ENCODE results near the gene PNPLA6.
A peak's percentile ranks its signal among the peaks of the same experiment; 100 is the strongest.
"Not testable (repeated sequence)": the region's sequence is repeated elsewhere in the genome, so short reads cannot be mapped to it uniquely, and the experiment has no call there.

PNPLA6 gene

DNA sequence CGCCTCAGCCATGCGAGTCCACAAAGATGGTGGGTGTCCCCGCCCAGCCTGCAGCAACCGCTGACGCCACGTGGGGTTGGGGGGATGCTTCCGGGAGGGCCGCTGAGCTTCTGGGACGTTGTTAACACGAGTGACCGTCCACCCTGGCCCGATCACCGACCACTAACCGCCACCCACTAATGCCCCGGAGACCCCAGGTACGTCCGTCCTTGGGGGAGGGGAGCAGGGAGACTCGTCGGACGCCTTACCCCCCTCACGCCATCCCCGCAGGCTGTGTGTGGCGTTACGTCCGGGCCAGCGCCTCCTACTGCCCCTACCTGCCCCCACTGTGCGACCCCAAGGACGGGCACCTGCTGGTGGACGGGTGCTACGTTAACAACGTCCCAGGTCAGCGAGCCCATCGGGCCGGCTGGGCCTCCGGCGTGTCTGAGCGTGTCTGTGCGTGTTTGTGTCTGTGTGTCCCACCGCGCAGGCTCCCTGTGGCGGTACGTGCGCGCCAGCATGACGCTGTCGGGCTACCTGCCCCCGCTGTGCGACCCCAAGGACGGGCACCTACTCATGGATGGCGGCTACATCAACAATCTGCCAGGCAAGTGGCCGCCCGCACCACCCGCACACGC is 21.3 kb downstream of the PNPLA6 start:
- no peak for DNase-seq (ENCODE audit: low read depth in 1 of 2, low spot score in 1 of 2)
- TF ChIP-seq JUND (IDR thresholded peaks at IDR 0.05; ENCODE audit: low read depth): no peak
- in situ Hi-C loops (cut with HindIII; ENCODE audit: low pct_unique_long_range_greater_than_20kb, low sequenced_read_pairs): no loop called here

GRCh38 chr19:7558667-7559066 is 23.1 kb downstream of the PNPLA6 start:
- in situ Hi-C loops (cut with HindIII; ENCODE audit: low pct_unique_long_range_greater_than_20kb, low sequenced_read_pairs): no loop called here
- DNase-seq (ENCODE audit: low read depth in 1 of 2, low spot score in 1 of 2): no peak
- TF ChIP-seq JUND (IDR thresholded peaks at IDR 0.05; ENCODE audit: low read depth): no peak

DNA sequence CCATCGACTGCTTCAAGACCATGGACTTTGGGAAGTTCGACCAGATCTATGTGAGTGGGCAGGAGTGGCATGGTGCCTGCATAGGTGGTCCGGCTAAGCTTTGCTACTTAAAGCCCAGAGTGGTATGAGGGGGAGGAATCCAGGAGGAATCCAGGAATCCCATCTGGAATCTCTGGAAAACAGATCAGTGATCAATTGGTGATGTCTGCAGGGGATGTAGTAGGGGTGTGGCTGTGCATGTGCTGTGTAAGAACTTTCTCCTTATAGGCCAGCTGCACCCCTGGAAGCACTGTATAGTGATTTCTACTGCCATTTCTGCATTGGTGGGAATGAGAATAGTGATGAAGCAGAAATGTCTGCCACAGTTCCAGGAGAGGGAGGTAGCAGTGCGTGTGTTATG is 23.6 kb downstream of the PNPLA6 start:
- in situ Hi-C loops (cut with HindIII; ENCODE audit: low pct_unique_long_range_greater_than_20kb, low sequenced_read_pairs): no loop called here
- no peak for TF ChIP-seq JUND (IDR thresholded peaks at IDR 0.05; ENCODE audit: low read depth)

GRCh38 chr19:7560255-7560654 is 24.7 kb downstream of the PNPLA6 start:
- no peak for TF ChIP-seq JUND (IDR thresholded peaks at IDR 0.05; ENCODE audit: low read depth)
- in situ Hi-C loops (cut with HindIII; ENCODE audit: low pct_unique_long_range_greater_than_20kb, low sequenced_read_pairs): no loop called here
- no peak for DNase-seq (ENCODE audit: low read depth in 1 of 2, low spot score in 1 of 2)

More for the DNA sequence above, 23.6 kb downstream of the PNPLA6 start:
- DNase-seq (ENCODE audit: low read depth in 1 of 2, low spot score in 1 of 2): no peak

DNA sequence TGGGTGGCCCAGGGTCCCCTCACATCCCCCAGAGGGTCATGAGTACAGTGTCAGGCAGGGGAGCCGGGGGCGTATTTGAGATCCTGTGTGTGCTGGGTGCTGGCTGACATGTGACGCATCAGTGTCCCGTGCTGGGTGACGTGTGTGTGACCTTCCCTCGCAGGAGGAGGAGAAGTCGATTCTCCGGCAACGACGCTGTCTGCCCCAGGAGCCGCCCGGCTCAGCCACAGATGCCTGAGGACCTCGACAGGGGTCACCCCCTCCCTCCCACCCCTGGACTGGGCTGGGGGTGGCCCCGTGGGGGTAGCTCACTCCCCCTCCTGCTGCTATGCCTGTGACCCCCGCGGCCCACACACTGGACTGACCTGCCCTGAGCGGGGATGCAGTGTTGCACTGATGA is 25.8 kb downstream of the PNPLA6 start:
- in situ Hi-C loops (cut with HindIII; ENCODE audit: low pct_unique_long_range_greater_than_20kb, low sequenced_read_pairs): no loop called here
- no peak for TF ChIP-seq JUND (IDR thresholded peaks at IDR 0.05; ENCODE audit: low read depth)
- DNase-seq (ENCODE audit: low read depth in 1 of 2, low spot score in 1 of 2): no peak

- no peak for TF ChIP-seq JUND (IDR thresholded peaks at IDR 0.05; ENCODE audit: low read depth)
- in situ Hi-C loops (cut with HindIII; ENCODE audit: low pct_unique_long_range_greater_than_20kb, low sequenced_read_pairs): no loop called here
- no peak for DNase-seq (ENCODE audit: low read depth in 1 of 2, low spot score in 1 of 2)
These were observed 27.3 kb downstream of the PNPLA6 start for GRCh38 chr19:7562646-7563393.

- DNase-seq (ENCODE audit: low read depth in 1 of 2, low spot score in 1 of 2): no peak
- in situ Hi-C loops (cut with HindIII; ENCODE audit: low pct_unique_long_range_greater_than_20kb, low sequenced_read_pairs): no loop called here
- no peak for TF ChIP-seq JUND (IDR thresholded peaks at IDR 0.05; ENCODE audit: low read depth)
These were observed 29.3 kb downstream of the PNPLA6 start for GRCh38 chr19:7564866-7565265.

GRCh38 chr19:7565332-7565731 is 29.8 kb downstream of the PNPLA6 start:
- in situ Hi-C loops (cut with HindIII; ENCODE audit: low pct_unique_long_range_greater_than_20kb, low sequenced_read_pairs): no loop called here
- no peak for DNase-seq (ENCODE audit: low read depth in 1 of 2, low spot score in 1 of 2)
- TF ChIP-seq JUND (IDR thresholded peaks at IDR 0.05; ENCODE audit: low read depth): no peak

GRCh38 chr19:7570761-7571160 is 35.2 kb downstream of the PNPLA6 start:
- in situ Hi-C loops (cut with HindIII; ENCODE audit: low pct_unique_long_range_greater_than_20kb, low sequenced_read_pairs): no loop called here
- DNase-seq (ENCODE audit: low read depth in 1 of 2, low spot score in 1 of 2): no peak
- no peak for TF ChIP-seq JUND (IDR thresholded peaks at IDR 0.05; ENCODE audit: low read depth)

DNA sequence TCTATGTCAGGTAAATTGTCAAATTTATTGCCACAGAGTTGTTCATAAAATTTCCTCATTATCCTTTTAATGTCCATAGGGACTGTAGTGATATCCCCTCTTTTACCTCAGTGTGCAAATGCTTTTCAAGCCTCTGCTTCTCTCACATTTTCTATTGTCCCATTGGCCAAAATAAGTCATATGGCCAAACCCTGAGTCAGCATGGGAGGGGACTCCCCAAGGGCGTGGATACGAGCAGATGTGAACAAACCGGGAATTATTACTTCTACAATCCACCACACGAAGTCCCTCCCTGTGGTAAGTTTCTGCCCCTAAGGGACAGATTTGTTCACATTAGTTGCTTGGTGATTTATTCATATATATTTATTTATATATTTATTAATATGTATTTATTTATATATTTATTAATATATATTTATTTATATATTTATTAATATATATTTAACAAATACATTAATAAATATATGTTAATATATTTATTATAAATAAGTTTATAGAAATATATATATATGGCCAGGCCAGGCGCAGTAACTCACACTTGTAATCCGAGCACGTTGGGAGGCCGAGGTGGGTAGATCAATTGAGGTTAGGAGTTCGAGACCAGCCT is 40.0 kb downstream of the PNPLA6 start:
- in situ Hi-C loops (cut with HindIII; ENCODE audit: low pct_unique_long_range_greater_than_20kb, low sequenced_read_pairs): no loop called here
- no peak for TF ChIP-seq JUND (IDR thresholded peaks at IDR 0.05; ENCODE audit: low read depth)
- DNase-seq (ENCODE audit: low read depth in 1 of 2, low spot score in 1 of 2): peak in 1 of 2 experiments; percentile 55

DNA sequence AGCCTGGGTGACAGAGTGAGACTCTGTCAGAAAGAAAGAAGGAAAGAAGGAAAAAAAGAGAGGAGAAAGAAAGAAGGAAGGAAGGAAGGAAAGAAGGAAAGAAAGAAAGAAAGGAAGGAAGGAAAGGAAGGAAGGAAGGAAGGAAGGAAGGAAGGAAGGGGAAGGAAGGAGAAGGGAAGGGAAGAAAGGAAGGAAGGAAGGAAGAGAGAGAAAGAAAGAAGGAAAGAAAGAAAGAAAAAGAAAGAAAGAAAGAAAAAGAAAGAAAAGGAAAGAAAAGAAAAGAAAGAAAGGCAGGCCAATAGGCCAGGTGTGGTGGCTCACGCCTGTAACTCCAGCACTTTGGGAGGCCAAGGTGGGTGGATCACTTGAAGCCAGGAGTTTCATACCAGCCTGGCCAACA is 41.9 kb downstream of the PNPLA6 start:
- in situ Hi-C loops (cut with HindIII; ENCODE audit: low pct_unique_long_range_greater_than_20kb, low sequenced_read_pairs); DNase-seq (ENCODE audit: low read depth in 1 of 2, low spot score in 1 of 2): not testable (repeated sequence)

- no peak for TF ChIP-seq JUND (IDR thresholded peaks at IDR 0.05; ENCODE audit: low read depth)
- DNase-seq (ENCODE audit: low read depth in 1 of 2, low spot score in 1 of 2): peak in 1 of 2 experiments; percentile 49
- in situ Hi-C loops (cut with HindIII; ENCODE audit: low pct_unique_long_range_greater_than_20kb, low sequenced_read_pairs): no loop called here
These were observed 42.6 kb downstream of the PNPLA6 start for GRCh38 chr19:7578127-7578526.

- no peak for DNase-seq (ENCODE audit: low read depth in 1 of 2, low spot score in 1 of 2)
- in situ Hi-C loops (cut with HindIII; ENCODE audit: low pct_unique_long_range_greater_than_20kb, low sequenced_read_pairs): no loop called here
- TF ChIP-seq JUND (IDR thresholded peaks at IDR 0.05; ENCODE audit: low read depth): no peak
These were observed 43.7 kb downstream of the PNPLA6 start for GRCh38 chr19:7579182-7579581.
